ENCODE measurements around the gene ATP10A.

The ATP10A gene

GRCh38 chr15:25733856-25734679 lies 129.1 kb downstream of the ATP10A start:
- no peaks in the 10 kb centered on the region for H3K9me3 ChIP-seq (ENCODE audit: control insufficient read depth, low read length)
- H3K4me1 ChIP-seq (ENCODE audit: control insufficient read depth, insufficient read depth, low read length): no peaks in the 10 kb centered on the region
- no peak overlapping the region for H3K9ac ChIP-seq (ENCODE audit: low read length)
- H3K36me3 ChIP-seq (ENCODE audit: control insufficient read depth, insufficient read depth, low read length): no peaks in the 10 kb centered on the region
- no peaks in the 10 kb centered on the region for H3K27me3 ChIP-seq (ENCODE audit: control insufficient read depth, insufficient read depth, low read length)
- H3K4me3 ChIP-seq (ENCODE audit: low read length): no peak overlapping the region

GRCh38 chr15:25733036-25733855 lies 129.9 kb downstream of the ATP10A start:
- Histone ChIP-seq H3K36me3 (ENCODE audit: control insufficient read depth, insufficient read depth, low read length) (no peaks in the 10 kb centered on the region), H3K27me3 (ENCODE audit: control insufficient read depth, insufficient read depth, low read length) (no peaks in the 10 kb centered on the region), H3K9me3 (ENCODE audit: control insufficient read depth, low read length) (no peaks in the 10 kb centered on the region), H3K4me3 (ENCODE audit: low read length) (no peak overlapping the region), H3K9ac (ENCODE audit: low read length) (no peak overlapping the region), H3K4me1 (ENCODE audit: control insufficient read depth, insufficient read depth, low read length) (no peaks in the 10 kb centered on the region)

DNA sequence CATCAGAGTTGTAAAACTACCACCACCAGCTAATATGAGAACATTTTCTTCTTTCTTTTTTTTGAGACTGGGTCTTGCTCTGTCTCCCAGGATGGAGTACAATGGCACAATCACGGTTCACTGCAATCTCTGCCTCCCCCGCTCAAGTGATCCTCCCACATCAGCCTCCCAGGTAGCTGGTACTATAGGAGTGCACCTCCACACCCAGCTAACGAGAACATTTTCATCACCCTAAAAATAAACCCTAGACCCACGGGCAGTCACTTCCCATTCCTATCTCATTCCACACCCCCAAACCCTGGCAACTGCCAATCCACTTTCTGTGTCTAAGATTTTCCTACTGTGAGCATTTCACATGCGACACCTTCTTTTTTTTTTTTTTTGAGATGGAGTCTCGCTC lies 130.9 kb downstream of the ATP10A start:
- no peaks in the 10 kb centered on the region for H3K36me3 ChIP-seq (ENCODE audit: control insufficient read depth, insufficient read depth, low read length)
- no peak overlapping the region for H3K4me3 ChIP-seq (ENCODE audit: low read length)
- H3K9ac ChIP-seq (ENCODE audit: low read length): no peak overlapping the region
- no peaks in the 10 kb centered on the region for H3K27me3 ChIP-seq (ENCODE audit: control insufficient read depth, insufficient read depth, low read length)
- H3K9me3 ChIP-seq (ENCODE audit: control insufficient read depth, low read length): no peaks in the 10 kb centered on the region
- no peaks in the 10 kb centered on the region for H3K4me1 ChIP-seq (ENCODE audit: control insufficient read depth, insufficient read depth, low read length)

- no peaks in the 10 kb centered on the region for H3K4me1 ChIP-seq (ENCODE audit: control insufficient read depth, insufficient read depth, low read length)
- H3K9ac ChIP-seq (ENCODE audit: low read length): no peak overlapping the region
- H3K36me3 ChIP-seq (ENCODE audit: control insufficient read depth, insufficient read depth, low read length): no peaks in the 10 kb centered on the region
- H3K4me3 ChIP-seq (ENCODE audit: low read length): no peak overlapping the region
- no peaks in the 10 kb centered on the region for H3K9me3 ChIP-seq (ENCODE audit: control insufficient read depth, low read length)
- no peaks in the 10 kb centered on the region for H3K27me3 ChIP-seq (ENCODE audit: control insufficient read depth, insufficient read depth, low read length)
Observed at GRCh38 chr15:25731411-25731810, 131.7 kb downstream of the ATP10A start.

DNA sequence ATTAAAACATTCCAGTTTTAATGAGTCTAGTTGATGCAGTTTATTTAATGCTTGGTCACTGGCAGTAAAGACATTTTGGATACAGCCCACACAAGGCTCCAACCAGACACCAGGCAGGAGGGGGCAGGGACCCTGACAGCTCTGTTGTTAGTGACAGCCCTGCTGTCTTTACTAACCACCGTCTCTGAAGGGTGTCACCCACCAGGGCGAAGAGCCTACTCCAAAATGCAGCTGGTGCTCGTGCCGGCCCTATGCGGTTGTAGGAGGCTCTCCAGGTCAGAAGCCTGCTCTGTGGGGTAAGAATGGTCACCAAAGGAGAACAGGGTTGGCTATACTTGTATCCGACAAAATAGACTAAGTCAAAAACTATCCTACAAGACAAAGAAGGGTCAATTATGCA lies 132.2 kb downstream of the ATP10A start:
- H3K9me3 ChIP-seq (ENCODE audit: control insufficient read depth, low read length): no peaks in the 10 kb centered on the region
- H3K4me3 ChIP-seq (ENCODE audit: low read length): no peak overlapping the region
- H3K36me3 ChIP-seq (ENCODE audit: control insufficient read depth, insufficient read depth, low read length): no peaks in the 10 kb centered on the region
- H3K27me3 ChIP-seq (ENCODE audit: control insufficient read depth, insufficient read depth, low read length): no peaks in the 10 kb centered on the region
- no peaks in the 10 kb centered on the region for H3K4me1 ChIP-seq (ENCODE audit: control insufficient read depth, insufficient read depth, low read length)
- no peak overlapping the region for H3K9ac ChIP-seq (ENCODE audit: low read length)

DNA sequence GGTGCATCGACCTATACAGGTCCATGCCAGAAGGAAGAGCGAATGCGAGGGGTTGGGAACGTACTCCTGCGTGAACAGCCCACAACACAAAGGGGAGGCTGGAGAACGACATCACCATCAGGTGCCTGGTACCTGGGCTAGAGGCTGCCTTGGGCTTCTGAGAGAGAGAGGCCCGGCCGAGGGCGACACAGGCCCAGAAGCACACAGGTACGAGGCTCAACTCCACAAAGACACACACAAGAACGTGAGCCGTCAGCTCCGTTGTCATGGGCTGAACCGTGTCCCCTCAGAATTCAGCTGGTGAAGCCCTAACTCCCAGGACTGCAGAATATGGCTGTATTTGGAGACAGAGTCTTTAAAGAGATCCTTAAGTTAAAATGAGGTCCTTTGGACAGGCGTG lies 134.3 kb downstream of the ATP10A start:
- no peak overlapping the region for H3K9ac ChIP-seq (ENCODE audit: low read length)
- H3K9me3 ChIP-seq (ENCODE audit: control insufficient read depth, low read length): no peaks in the 10 kb centered on the region
- no peaks in the 10 kb centered on the region for H3K27me3 ChIP-seq (ENCODE audit: control insufficient read depth, insufficient read depth, low read length)
- H3K4me3 ChIP-seq (ENCODE audit: low read length): no peak overlapping the region
- H3K4me1 ChIP-seq (ENCODE audit: control insufficient read depth, insufficient read depth, low read length): no peaks in the 10 kb centered on the region
- no peaks in the 10 kb centered on the region for H3K36me3 ChIP-seq (ENCODE audit: control insufficient read depth, insufficient read depth, low read length)

DNA sequence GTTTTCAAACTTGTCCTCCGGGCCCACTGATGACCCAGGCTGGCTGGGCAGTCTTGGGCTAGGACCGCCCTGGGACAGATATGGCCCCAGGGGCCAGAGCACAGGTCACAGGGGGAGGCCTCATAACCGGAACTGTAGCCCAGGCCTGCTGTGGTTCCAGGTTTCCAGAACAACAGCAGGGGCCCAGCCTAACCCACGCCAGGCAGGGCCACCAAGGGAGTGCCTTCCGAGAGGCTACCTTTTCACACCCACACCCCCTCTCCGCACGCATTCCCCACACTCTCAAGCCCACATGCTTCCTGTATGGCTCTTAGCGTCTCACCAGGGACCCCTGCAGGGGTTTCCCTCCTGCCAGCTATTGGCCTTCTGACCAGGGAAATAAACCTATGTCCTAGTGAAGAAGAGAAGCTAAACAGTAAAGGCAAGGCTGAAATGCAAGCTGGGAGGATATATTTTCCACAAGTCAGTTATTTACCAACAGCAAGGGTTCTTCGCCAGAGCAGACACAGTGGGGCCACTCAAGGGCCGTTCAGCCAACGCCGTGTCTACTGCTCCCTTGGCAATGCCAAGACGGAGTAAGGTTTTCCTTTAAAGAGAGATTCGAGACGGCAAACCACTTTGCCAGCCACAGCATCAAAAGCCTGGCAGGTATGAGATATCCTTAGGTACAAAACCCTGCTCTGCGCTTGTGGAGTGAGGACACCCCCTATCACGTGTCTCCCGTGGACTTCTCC lies 135.1 kb downstream of the ATP10A start:
- Histone ChIP-seq H3K9me3 (ENCODE audit: control insufficient read depth, low read length) (no peaks in the 10 kb centered on the region), H3K9ac (ENCODE audit: low read length) (no peak overlapping the region), H3K4me3 (ENCODE audit: low read length) (no peak overlapping the region), H3K36me3 (ENCODE audit: control insufficient read depth, insufficient read depth, low read length) (no peaks in the 10 kb centered on the region), H3K4me1 (ENCODE audit: control insufficient read depth, insufficient read depth, low read length) (no peaks in the 10 kb centered on the region), H3K27me3 (ENCODE audit: control insufficient read depth, insufficient read depth, low read length) (no peaks in the 10 kb centered on the region)

DNA sequence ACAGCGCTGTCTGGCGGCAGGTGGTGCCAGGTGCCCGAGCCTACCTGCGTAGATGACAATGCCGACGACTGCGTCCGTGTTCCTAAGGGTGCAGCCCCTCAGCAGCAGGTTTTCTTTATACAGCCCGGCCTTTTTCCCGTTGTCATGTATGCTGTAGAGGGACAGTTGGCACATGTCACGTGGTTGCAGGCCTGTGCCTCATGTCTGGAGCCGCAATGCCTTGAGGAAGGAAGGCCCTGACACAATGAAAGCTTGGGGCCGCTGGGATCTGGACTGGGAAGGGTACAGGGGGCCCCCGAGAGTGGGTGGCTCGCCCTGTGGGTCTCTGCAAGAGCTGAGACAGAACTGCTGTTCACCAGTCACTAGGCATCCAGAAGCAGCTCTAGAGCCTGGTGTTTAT lies 136.0 kb downstream of the ATP10A start:
- Histone ChIP-seq H3K27me3 (ENCODE audit: control insufficient read depth, insufficient read depth, low read length) (no peaks in the 10 kb centered on the region), H3K4me3 (ENCODE audit: low read length) (no peak overlapping the region), H3K9me3 (ENCODE audit: control insufficient read depth, low read length) (no peaks in the 10 kb centered on the region), H3K36me3 (ENCODE audit: control insufficient read depth, insufficient read depth, low read length) (no peaks in the 10 kb centered on the region), H3K4me1 (ENCODE audit: control insufficient read depth, insufficient read depth, low read length) (no peaks in the 10 kb centered on the region), H3K9ac (ENCODE audit: low read length) (no peak overlapping the region)

DNA sequence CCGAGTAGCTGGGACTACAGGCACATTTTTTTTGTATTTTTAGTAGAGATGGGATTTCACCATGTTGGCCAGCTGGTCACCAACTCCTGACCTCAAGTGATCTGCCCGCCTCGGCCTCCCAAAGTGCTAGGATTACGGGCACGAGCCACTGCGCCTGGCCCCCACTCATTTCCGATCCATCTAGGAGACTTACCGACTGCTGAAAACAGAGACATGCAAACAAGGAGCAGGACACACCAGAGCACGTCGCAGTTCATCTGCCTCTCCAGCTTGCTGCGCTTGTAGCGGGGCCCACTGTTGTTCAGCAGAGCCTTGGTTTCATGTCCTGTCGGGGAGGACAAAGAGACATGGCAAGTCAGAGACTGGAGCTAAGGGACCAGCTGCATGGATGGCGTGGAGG lies 137.4 kb downstream of the ATP10A start:
- Histone ChIP-seq H3K4me1 (ENCODE audit: control insufficient read depth, insufficient read depth, low read length) (no peaks in the 10 kb centered on the region), H3K36me3 (ENCODE audit: control insufficient read depth, insufficient read depth, low read length) (no peaks in the 10 kb centered on the region), H3K27me3 (ENCODE audit: control insufficient read depth, insufficient read depth, low read length) (no peaks in the 10 kb centered on the region), H3K9me3 (ENCODE audit: control insufficient read depth, low read length) (no peaks in the 10 kb centered on the region), H3K4me3 (ENCODE audit: low read length) (no peak overlapping the region), H3K9ac (ENCODE audit: low read length) (no peak overlapping the region)

- H3K9ac ChIP-seq (ENCODE audit: low read length): no peak overlapping the region
- no peaks in the 10 kb centered on the region for H3K36me3 ChIP-seq (ENCODE audit: control insufficient read depth, insufficient read depth, low read length)
- no peaks in the 10 kb centered on the region for H3K4me1 ChIP-seq (ENCODE audit: control insufficient read depth, insufficient read depth, low read length)
- H3K9me3 ChIP-seq (ENCODE audit: control insufficient read depth, low read length): no peaks in the 10 kb centered on the region
- no peaks in the 10 kb centered on the region for H3K27me3 ChIP-seq (ENCODE audit: control insufficient read depth, insufficient read depth, low read length)
- H3K4me3 ChIP-seq (ENCODE audit: low read length): no peak overlapping the region
Observed at GRCh38 chr15:25724899-25725298, 138.2 kb downstream of the ATP10A start.

- H3K9ac ChIP-seq (ENCODE audit: low read length): no peak overlapping the region
- H3K9me3 ChIP-seq (ENCODE audit: control insufficient read depth, low read length): no peaks in the 10 kb centered on the region
- H3K27me3 ChIP-seq (ENCODE audit: control insufficient read depth, insufficient read depth, low read length): no peaks in the 10 kb centered on the region
- no peak overlapping the region for H3K4me3 ChIP-seq (ENCODE audit: low read length)
- no peaks in the 10 kb centered on the region for H3K4me1 ChIP-seq (ENCODE audit: control insufficient read depth, insufficient read depth, low read length)
- H3K36me3 ChIP-seq (ENCODE audit: control insufficient read depth, insufficient read depth, low read length): no peaks in the 10 kb centered on the region
Observed at GRCh38 chr15:25721605-25721955, 141.5 kb downstream of the ATP10A start.

All from mucosa of stomach (tissue), 1 donor.